CMK (cell line): ENCODE results near the gene CACNG7.
A peak's percentile ranks its signal among the peaks of the same experiment; 100 is the strongest.
"Not testable (repeated sequence)": the region's sequence is repeated elsewhere in the genome, so short reads cannot be mapped to it uniquely, and the experiment has no call there.

ENCODE experiments used
- DNase-seq: peaks from one replicate; pipeline ENCODE4 v3.0.0-alpha.2; 2010; ENCODE audit warnings: low read depth

CACNG7 gene

GRCh38 chr19:53906211-53907192 lies 2.6 kb upstream of the CACNG7 start:
- no peak for DNase-seq

- DNase-seq = no peak
Observed at GRCh38 chr19:53907193-53907581, 1.9 kb upstream of the CACNG7 start.

GRCh38 chr19:53907690-53908089 lies 1.4 kb upstream of the CACNG7 start:
- DNase-seq = no peak

- DNase-seq = no peak
Observed at GRCh38 chr19:53908106-53908934, 758 bp upstream of the CACNG7 start.

GRCh38 chr19:53909471-53910169 lies 542 bp downstream of the CACNG7 start:
- DNase-seq = no peak

GRCh38 chr19:53910170-53910518 lies 1.1 kb downstream of the CACNG7 start:
- no peak for DNase-seq

GRCh38 chr19:53912653-53913052 lies 3.6 kb downstream of the CACNG7 start:
- DNase-seq = no peak

GRCh38 chr19:53915000-53915399 lies 5.9 kb downstream of the CACNG7 start:
- DNase-seq = peak; percentile 29

- no peak for DNase-seq
Observed at GRCh38 chr19:53916004-53916403, 6.9 kb downstream of the CACNG7 start.

- no peak for DNase-seq
Observed at GRCh38 chr19:53917356-53917755, 8.3 kb downstream of the CACNG7 start.

- no peak for DNase-seq
Observed at GRCh38 chr19:53927739-53928138, 18.7 kb downstream of the CACNG7 start.

GRCh38 chr19:53936029-53936428 lies 27.0 kb downstream of the CACNG7 start:
- no peak for DNase-seq

- DNase-seq = no peak
Observed at GRCh38 chr19:53942001-53942786, 33.1 kb downstream of the CACNG7 start.

GRCh38 chr19:53944416-53944815 lies 35.3 kb downstream of the CACNG7 start:
- DNase-seq = no peak

- DNase-seq = no peak
Observed at GRCh38 chr19:53944933-53945332, 35.9 kb downstream of the CACNG7 start.

- DNase-seq = peak; percentile 56
Observed at GRCh38 chr19:53945441-53945840, 36.4 kb downstream of the CACNG7 start.

- no peak for DNase-seq
Observed at GRCh38 chr19:53945998-53946397, 36.9 kb downstream of the CACNG7 start.

GRCh38 chr19:53947624-53948023 lies 38.5 kb downstream of the CACNG7 start:
- no peak for DNase-seq

GRCh38 chr19:53948611-53949010 lies 39.5 kb downstream of the CACNG7 start:
- not testable (repeated sequence) for DNase-seq

- DNase-seq = no peak
Observed at GRCh38 chr19:53951436-53951835, 42.4 kb downstream of the CACNG7 start.

GRCh38 chr19:53951947-53952346 lies 42.9 kb downstream of the CACNG7 start:
- no peak for DNase-seq

GRCh38 chr19:53953383-53953782 lies 44.3 kb downstream of the CACNG7 start:
- no peak for DNase-seq
